ENCODE data around the gene MKRN1.
A peak's percentile ranks its signal among the peaks of the same experiment; 100 is the strongest.

Gene MKRN1

GRCh38 chr7:140479739-140480084 is 407 bp upstream of the MKRN1 start:
- Histone ChIP-seq H3K4me3 (ENCODE audit: low read depth, low read length, poor library complexity, severe bottlenecking) (peak overlapping the region; percentile 75), H3K9ac (ENCODE audit: low read length) (peak overlapping the region; percentile 29; the same call in 1 of the 2 replicates), H2AFZ (ENCODE audit: low read length) (peak overlapping the region; percentile 38; the same call in 1 of the 2 replicates), H3K79me2 (ENCODE audit: insufficient read depth, low read length) (peaks cover 28% of the 10 kb centered on the region), H3K4me2 (ENCODE audit: low read length) (peak overlapping the region; percentile 74), H3K9me2 (ENCODE audit: low read depth, low read length) (no peaks in the 10 kb centered on the region), H3K27ac (ENCODE audit: low read depth, low read length, poor library complexity, severe bottlenecking) (no peak overlapping the region), H3K27me3 (ENCODE audit: insufficient read depth, low read length) (no peaks in the 10 kb centered on the region), H3K9me3 (ENCODE audit: low read length) (no peaks in the 10 kb centered on the region), H3F3A (ENCODE audit: insufficient read depth, low read length) (no peaks in the 10 kb centered on the region), H3K4me1 (ENCODE audit: insufficient read depth, low read length, severe bottlenecking) (peaks cover 26% of the 10 kb centered on the region), H3K36me3 (ENCODE audit: insufficient read depth, low read length) (no peaks in the 10 kb centered on the region), H4K20me1 (ENCODE audit: insufficient read depth, low read length) (peaks cover 3% of the 10 kb centered on the region; the same call in 1 of the 2 replicates)
- TF ChIP-seq, protein P1, sequence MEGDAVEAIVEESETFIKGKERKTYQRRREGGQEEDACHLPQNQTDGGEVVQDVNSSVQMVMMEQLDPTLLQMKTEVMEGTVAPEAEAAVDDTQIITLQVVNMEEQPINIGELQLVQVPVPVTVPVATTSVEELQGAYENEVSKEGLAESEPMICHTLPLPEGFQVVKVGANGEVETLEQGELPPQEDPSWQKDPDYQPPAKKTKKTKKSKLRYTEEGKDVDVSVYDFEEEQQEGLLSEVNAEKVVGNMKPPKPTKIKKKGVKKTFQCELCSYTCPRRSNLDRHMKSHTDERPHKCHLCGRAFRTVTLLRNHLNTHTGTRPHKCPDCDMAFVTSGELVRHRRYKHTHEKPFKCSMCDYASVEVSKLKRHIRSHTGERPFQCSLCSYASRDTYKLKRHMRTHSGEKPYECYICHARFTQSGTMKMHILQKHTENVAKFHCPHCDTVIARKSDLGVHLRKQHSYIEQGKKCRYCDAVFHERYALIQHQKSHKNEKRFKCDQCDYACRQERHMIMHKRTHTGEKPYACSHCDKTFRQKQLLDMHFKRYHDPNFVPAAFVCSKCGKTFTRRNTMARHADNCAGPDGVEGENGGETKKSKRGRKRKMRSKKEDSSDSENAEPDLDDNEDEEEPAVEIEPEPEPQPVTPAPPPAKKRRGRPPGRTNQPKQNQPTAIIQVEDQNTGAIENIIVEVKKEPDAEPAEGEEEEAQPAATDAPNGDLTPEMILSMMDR (IDR thresholded peaks at IDR 0.05; ENCODE audit: low read length), result no peak
- TF ChIP-seq EZH2 (IDR thresholded peaks at IDR 0.05; ENCODE audit: borderline replicate concordance, low read length), result no peak

GRCh38 chr7:140478246-140479061 is 851 bp downstream of the MKRN1 start:
- Histone ChIP-seq H3K4me1 (ENCODE audit: insufficient read depth, low read length, severe bottlenecking) (peaks cover 26% of the 10 kb centered on the region), H4K20me1 (ENCODE audit: insufficient read depth, low read length) (peaks cover 3% of the 10 kb centered on the region; the same call in 1 of the 2 replicates), H3K36me3 (ENCODE audit: insufficient read depth, low read length) (no peaks in the 10 kb centered on the region), H3K4me3 (ENCODE audit: low read depth, low read length, poor library complexity, severe bottlenecking) (peak overlapping the region; percentile 75), H3K9ac (ENCODE audit: low read length) (peak overlapping the region; percentile 75), H3K4me2 (ENCODE audit: low read length) (peak overlapping the region; percentile 74), H3K79me2 (ENCODE audit: insufficient read depth, low read length) (peaks cover 41% of the 10 kb centered on the region), H3K9me3 (ENCODE audit: low read length) (no peaks in the 10 kb centered on the region), H2AFZ (ENCODE audit: low read length) (no peak overlapping the region), H3K27me3 (ENCODE audit: insufficient read depth, low read length) (no peaks in the 10 kb centered on the region), H3K27ac (ENCODE audit: low read depth, low read length, poor library complexity, severe bottlenecking) (peak overlapping the region; percentile 21), H3F3A (ENCODE audit: insufficient read depth, low read length) (no peaks in the 10 kb centered on the region), H3K9me2 (ENCODE audit: low read depth, low read length) (no peaks in the 10 kb centered on the region)
- no peak for TF ChIP-seq EZH2 (IDR thresholded peaks at IDR 0.05; ENCODE audit: borderline replicate concordance, low read length)
- TF ChIP-seq, protein P1 (IDR thresholded peaks at IDR 0.05; ENCODE audit: low read length), result no peak

DNA sequence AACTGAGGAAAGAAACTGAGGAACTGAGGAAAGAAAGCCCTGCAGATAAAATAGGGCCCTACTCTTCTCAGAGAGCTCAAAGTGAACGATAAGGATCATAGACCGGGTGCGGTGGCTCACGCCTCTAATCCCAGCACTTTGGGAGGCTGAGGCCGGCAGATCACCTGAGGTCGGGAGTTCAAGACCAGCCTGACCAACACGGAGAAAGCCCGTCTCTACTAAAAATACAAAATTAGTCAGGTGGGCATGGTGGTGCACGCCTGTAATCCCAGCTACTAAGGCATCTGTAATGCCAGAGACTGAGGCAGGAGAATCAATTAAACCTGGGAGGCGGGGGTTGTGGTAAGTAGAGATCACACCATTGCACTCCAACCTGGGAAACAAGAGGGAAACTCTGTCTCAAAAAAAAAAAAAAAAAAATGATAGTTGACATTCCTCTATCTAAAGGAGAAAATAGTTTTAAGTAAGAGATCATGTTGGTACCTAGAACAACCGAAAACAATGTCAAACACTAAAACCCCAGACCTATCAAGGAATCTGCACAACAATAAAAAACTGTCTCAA is 2.5 kb downstream of the MKRN1 start:
- Histone ChIP-seq H3K27me3 (ENCODE audit: insufficient read depth, low read length) (no peaks in the 10 kb centered on the region), H4K20me1 (ENCODE audit: insufficient read depth, low read length) (peaks cover 6% of the 10 kb centered on the region), H2AFZ (ENCODE audit: low read length) (no peak overlapping the region), H3F3A (ENCODE audit: insufficient read depth, low read length) (no peaks in the 10 kb centered on the region), H3K9ac (ENCODE audit: low read length) (no peak overlapping the region; the same call in 1 of the 2 replicates), H3K36me3 (ENCODE audit: insufficient read depth, low read length) (peaks cover 3% of the 10 kb centered on the region; the same call in 1 of the 2 replicates), H3K27ac (ENCODE audit: low read depth, low read length, poor library complexity, severe bottlenecking) (no peak overlapping the region), H3K4me1 (ENCODE audit: insufficient read depth, low read length, severe bottlenecking) (peaks cover 26% of the 10 kb centered on the region), H3K4me2 (ENCODE audit: low read length) (peak overlapping the region; percentile 74), H3K9me2 (ENCODE audit: low read depth, low read length) (no peaks in the 10 kb centered on the region), H3K79me2 (ENCODE audit: insufficient read depth, low read length) (peaks cover 57% of the 10 kb centered on the region), H3K9me3 (ENCODE audit: low read length) (no peaks in the 10 kb centered on the region), H3K4me3 (ENCODE audit: low read depth, low read length, poor library complexity, severe bottlenecking) (peak overlapping the region; percentile 75)
- no peak for TF ChIP-seq EZH2 (IDR thresholded peaks at IDR 0.05; ENCODE audit: borderline replicate concordance, low read length)
- TF ChIP-seq, protein P1 (IDR thresholded peaks at IDR 0.05; ENCODE audit: low read length), result no peak

Data from OCI-LY1 (cell line).